Thyroid gland (tissue), 4 donors: Measurements from ENCODE around the gene FNDC7.

Source experiments
- CTCF ChIP-seq, 6 experiments: fragments of 200-600 bp in 3 of 6; fragments of 450-650 bp in 3 of 6; sonication (generic) in 3 of 6; IDR thresholded peaks; one replicate each; pipeline ENCODE4 v1.5.1; 2016 to 2019; ENCODE audit warnings: antibody characterized with exemption in 6 of 6, mild to moderate bottlenecking in 2 of 6, inconsistent platforms in 1 of 6, moderate library complexity in 1 of 6
- POLR2A ChIP-seq, 2 donors: fragments of 450-650 bp; IDR thresholded peaks; one replicate each; pipeline ENCODE4 v1.6.1; 2017; ENCODE audit warnings: antibody characterized with exemption in 2 of 2, mild to moderate bottlenecking in 2 of 2, moderate library complexity in 1 of 2

GRCh38 chr1:108670131-108670773, 42.5 kb upstream of the FNDC7 start:
- TF ChIP-seq CTCF (IDR thresholded peaks at IDR 0.05) (no peak), POLR2A (IDR thresholded peaks at IDR 0.05) (no peak)
